Measurements from ENCODE around the gene SPDYE16.
"Not testable (repeated sequence)": the region's sequence is repeated elsewhere in the genome, so short reads cannot be mapped to it uniquely, and the experiment has no call there.

SPDYE16 gene

DNA sequence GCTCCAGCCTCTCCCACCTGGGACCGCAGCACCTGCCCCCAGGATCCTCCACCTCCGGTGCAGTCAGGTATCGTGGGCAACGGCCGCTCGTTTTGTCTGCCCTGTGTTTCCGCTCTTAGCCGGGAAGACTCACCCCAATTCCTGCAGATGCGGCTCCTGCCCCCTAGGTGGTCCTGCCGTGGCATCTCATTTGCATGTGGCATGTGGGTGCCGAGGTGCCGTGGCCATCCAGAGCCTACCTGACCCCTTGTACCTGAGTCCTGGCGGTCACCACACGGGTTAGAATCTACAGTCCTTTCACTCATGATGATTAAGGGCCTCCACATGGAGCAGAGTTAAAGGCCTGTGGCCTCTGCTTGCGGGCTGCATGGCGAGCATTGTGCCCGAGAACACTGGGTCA is 60.0 kb downstream of the SPDYE16 start:
- not testable (repeated sequence) for H3K9me3 ChIP-seq (ENCODE audit: control insufficient read depth in 2 of 2, low read length in 2 of 2); H3K9ac ChIP-seq (ENCODE audit: low read length in 2 of 2); H3K4me1 ChIP-seq (ENCODE audit: control insufficient read depth, insufficient read depth, low read length); H3K27me3 ChIP-seq (ENCODE audit: control insufficient read depth in 1 of 2, insufficient read depth in 2 of 2, low read length in 2 of 2); H3K27ac ChIP-seq (ENCODE audit: low read length); H3K4me3 ChIP-seq (ENCODE audit: low read length in 2 of 2); H3K36me3 ChIP-seq (ENCODE audit: control insufficient read depth in 2 of 2, insufficient read depth in 2 of 2, low read length in 2 of 2)

DNA sequence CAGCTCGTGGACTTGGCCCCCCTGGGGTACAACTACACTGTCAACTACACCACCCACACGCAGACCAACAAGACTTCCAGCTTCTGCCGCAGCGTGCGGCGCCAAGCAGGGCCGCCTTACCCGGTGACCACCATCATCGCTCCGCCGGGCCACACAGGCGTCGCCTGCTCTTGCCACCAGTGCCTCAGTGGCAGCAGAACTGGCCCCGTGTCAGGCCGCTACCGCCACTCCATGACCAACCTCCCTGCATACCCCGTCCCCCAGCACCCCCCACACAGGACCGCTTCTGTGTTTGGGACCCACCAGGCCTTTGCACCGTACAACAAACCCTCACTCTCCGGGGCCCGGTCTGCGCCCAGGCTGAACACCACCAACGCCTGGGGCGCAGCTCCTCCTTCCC is 60.4 kb downstream of the SPDYE16 start:
- H3K4me3 ChIP-seq (ENCODE audit: low read length in 2 of 2); H3K36me3 ChIP-seq (ENCODE audit: control insufficient read depth in 2 of 2, insufficient read depth in 2 of 2, low read length in 2 of 2); H3K4me1 ChIP-seq (ENCODE audit: control insufficient read depth, insufficient read depth, low read length); H3K9me3 ChIP-seq (ENCODE audit: control insufficient read depth in 2 of 2, low read length in 2 of 2); H3K9ac ChIP-seq (ENCODE audit: low read length in 2 of 2); H3K27me3 ChIP-seq (ENCODE audit: control insufficient read depth in 1 of 2, insufficient read depth in 2 of 2, low read length in 2 of 2); H3K27ac ChIP-seq (ENCODE audit: low read length): not testable (repeated sequence)
